ENCODE measurements around the gene CD8A.
A peak's percentile ranks its signal among the peaks of the same experiment; 100 is the strongest.
"Not testable (repeated sequence)": the region's sequence is repeated elsewhere in the genome, so short reads cannot be mapped to it uniquely, and the experiment has no call there.

Gene CD8A

DNA sequence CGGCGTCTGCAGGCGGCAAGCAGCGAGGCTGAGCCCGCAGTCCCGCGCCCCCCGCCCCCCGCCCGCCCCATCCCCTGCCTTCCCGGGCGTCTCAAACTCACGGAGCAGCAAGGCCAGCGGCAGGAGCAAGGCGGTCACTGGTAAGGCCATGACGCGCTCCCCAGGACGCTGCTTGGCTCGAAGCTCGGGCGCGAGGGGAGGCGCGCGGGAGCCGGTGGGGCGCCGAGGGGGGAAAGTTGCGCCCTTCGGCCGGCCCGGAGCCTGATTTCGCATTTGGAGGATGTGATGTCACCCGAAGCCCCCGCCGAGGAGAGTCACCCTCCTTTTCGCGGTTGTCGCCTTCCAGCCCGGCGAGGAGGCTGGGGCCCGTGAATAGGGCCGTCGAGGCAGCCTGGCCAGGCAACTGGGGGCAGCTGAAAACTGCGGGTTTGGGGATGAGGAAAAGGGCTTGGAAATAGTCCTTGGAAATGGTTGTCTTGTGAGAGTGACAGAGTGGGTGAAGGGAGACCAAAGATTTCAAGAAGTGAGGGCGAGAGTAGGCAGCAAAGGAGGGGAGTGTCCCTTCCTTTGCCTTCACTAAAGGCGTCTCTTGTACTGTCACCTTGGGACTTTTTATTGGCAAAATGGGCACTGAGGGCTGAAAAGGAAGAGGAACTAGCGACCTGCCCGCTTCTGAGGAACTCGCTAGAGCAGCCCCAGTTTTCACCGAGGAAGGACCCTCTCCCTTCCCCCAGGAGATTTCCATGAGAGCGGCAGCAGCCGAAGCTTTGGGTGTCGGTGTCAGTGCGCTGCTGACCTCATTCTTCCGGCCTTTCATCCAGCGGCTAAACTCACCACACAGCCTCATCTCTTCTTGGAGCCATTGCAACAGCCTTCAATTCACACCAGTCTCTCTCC lies at the start of gene CD8A:
CD8A (minus strand) TSS at position 238 of the 897 bp plus-strand sequence; CDS start at position 150, 88 bp downstream.
- DNase-seq = peak in 1 of 2 donors; percentile 25

DNA sequence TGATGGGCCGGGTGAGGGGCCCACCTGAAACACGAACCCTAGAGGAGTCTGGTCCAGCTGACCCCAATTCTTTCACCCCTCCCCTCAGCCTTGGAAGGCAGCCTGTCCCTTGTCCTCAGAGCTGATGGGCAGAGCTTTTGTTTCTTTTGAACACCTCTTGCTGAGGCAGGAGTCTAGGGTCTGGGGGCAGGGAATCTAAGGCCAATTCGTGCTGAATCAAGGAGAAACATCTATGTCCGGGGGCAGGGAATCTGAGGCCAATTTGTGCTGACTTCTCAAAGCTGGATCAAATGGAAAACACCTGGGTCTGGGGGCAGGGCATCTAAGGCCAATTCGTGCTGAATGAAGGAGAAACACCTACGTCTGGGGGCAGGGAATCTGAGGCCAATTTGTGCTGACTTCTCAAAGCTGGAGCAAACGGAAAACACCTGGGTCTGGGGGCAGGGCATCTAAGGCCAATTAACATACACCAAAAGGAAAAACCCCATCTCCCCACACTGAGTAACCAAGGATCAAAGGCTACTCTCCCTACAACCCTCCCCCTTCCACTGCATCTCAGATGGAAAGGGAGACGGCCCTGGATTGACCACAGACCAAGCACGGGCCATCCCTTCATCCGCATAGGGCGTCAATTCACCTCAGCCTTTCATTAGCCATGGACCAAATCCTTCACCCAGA lies 49.3 kb upstream of the CD8A start:
- not testable (repeated sequence) for DNase-seq

DNA sequence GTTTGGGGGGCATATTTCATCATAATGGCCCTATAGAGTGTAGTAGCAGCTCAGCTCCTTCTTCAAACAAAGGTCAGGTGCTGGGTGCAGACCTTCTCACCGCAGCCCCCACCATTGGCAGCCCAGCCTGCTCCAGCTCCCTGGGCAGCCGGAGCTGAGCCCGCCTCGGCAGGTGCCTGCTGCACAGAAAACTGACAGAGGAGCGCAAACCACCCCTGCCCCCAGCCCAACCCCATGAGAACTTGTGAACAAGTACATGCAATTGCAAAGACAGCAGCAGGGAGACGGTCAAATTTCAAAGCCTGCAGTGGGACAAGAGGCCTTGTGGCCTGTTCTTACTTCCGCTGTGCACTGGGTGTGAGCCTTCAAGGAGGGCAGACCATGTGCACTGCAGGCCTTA lies 48.7 kb upstream of the CD8A start:
- DNase-seq = not testable (repeated sequence)

DNA sequence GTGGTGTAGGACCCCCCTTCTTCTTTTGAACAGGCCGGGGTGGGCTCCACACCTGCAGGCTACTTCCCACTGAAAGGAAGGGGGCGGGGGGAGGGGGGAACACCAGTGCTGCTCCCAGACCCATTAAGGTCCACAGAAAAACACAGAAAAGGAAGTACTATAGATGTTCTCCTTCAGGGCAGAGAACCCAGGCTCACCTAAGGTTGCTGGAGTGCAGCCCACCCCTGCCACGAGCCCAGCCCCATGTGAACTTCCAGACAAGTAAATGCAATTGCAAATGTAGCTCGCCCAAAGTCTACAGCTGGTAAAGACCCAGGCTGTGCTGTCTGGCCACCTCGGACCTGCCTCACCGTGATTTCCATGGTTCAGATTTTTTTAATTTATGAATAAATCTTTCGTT lies 47.0 kb upstream of the CD8A start:
- not testable (repeated sequence) for DNase-seq

DNA sequence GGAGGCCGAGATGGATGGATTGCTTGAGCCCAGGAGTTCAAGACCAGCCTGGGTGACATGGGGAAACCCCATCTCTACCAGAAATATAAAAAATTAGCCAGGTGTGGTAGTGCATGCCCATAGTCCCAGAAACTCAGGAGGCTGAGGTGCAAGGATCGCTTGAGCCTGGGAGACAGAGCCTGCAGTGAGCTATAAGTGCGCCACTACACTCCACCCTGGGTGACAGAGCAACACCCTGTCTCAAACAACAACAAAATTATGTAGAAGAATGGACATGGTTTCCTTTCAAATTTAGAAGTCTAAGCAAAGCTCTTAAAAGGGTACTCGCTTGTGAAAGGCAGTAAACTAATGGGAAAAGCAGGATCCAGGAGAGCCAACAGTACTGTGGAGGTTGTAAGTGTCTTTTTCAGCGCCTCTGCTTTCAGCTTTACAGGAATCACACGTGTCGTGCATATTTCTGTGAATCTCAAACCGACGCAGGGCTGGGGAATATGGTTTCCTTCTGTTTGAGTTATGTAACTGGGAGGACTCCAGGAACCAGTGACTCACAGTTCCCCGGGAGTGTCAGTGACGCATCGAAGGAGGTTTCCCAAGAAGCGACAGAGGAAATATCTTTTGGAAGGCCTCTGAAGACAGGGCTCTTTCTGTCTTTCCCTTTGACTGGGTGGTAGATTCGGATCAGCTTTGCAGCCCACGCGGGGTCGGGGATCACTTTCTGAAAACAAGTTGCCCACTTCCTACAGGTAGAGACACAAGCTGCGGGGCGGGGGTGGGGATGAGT lies 46.4 kb upstream of the CD8A start:
- DNase-seq = peak; percentile 86 to 88

DNA sequence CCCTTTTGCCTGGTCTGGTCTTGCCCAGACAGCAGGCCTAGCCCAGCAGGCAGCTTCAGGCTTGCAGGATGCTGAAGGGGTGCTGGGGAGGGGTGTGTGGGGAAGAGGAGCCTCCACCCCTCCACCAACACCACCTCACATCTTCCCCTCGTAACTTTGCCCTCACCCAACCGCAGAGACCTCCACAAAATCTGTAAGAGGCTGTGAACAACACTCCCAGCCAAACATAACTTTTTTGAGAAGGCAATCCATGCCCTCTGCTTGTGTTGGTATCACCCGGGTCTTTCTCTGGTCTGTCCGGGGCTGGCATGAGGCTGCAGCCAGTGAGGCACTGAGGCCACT lies 44.8 kb upstream of the CD8A start:
- not testable (repeated sequence) for DNase-seq

DNA sequence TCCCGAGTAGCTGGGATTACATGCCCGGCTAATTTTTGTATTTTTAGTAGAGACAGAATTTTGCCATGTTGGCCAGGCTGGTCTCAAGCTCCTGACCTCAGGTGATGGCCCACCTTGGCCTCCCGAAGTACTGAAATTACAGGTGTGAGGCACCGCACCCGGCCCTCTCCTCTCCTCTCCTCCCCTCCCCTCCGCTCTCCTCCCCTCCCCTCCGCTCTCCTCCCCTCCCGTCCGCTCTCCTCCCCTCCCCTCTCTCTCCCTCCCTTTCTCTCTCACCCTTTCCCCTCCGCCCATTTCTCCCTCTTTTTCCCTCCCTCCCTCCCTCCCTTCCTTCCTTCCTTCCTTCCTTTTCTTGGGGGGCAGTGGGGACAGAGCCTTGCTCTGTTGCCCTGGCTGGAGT lies 42.6 kb upstream of the CD8A start:
- no peak for DNase-seq

DNA sequence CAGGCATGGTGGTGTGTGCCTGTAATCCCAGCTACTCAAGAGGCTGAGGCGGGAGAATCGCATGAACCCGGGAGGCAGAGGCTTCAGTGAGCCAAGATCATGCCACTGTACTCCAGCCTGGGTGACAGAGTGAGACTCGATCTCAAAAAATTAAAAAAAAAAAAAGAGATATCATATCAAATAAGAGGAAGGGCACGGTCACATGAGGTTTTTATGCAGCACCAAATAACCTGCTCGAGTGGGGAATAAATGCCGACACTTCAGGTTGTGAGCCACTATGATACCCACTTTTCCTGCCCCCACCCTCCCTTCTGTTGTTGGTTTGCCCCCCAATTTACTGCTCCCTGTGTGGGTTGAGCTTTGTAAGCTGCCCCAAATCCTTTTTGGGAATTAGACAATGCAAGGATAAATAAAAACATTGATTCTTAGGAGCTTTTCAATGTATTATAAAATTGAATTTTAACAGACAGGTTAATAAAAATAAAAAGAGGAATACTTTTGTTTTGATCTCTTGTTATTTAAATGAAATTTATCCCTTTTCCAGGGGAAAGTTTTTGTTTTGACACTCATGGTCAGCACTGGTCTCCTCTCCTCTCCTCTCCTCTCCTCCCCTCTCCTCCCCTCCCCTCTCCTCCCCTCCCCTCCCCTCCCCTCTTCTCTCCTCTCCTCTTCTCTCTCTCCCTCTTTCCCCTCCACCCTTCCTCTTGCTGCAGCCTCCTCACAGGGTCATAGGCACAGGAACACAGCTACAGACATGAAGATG lies 41.8 kb upstream of the CD8A start:
- no peak for DNase-seq

DNA sequence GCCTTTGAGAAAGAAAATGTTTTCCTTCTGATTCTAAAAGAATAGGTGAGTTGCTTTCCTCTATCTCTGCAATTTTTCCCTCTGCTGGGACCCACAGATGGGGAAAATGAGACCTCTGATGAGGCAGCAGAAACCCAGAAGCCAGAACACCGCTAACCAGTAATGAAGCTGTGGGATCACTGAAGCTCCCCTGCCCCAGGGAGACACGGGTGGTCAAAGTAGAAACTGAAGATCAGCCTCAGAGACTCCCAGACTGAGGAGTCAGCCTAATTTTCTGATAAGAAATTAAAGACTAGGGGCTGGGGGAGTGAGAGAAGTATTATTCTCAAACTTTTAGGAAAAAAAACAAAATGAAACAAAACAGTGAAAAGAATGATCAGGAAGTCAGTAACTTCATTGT lies 40.8 kb upstream of the CD8A start:
- DNase-seq = no peak

DNA sequence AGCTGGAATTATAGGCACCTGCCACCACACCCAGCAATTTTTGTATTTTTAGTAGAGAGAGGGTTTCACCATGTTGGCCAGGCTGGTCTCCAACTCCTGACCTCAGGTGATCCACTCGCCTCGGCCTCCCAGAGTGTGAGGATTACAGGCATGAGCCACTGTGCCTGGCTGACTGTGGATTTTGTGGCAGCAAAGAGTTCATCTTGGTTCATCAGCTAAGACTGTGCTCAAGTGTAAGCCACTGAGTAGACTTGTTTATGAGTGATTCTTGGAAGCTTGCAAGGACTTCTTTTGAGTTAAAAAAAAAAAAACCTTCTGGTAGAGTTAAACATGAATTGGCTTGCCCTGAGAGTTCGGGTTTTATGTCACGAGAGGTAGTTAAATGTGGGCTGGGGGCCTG lies 36.2 kb upstream of the CD8A start:
- DNase-seq = no peak

DNA sequence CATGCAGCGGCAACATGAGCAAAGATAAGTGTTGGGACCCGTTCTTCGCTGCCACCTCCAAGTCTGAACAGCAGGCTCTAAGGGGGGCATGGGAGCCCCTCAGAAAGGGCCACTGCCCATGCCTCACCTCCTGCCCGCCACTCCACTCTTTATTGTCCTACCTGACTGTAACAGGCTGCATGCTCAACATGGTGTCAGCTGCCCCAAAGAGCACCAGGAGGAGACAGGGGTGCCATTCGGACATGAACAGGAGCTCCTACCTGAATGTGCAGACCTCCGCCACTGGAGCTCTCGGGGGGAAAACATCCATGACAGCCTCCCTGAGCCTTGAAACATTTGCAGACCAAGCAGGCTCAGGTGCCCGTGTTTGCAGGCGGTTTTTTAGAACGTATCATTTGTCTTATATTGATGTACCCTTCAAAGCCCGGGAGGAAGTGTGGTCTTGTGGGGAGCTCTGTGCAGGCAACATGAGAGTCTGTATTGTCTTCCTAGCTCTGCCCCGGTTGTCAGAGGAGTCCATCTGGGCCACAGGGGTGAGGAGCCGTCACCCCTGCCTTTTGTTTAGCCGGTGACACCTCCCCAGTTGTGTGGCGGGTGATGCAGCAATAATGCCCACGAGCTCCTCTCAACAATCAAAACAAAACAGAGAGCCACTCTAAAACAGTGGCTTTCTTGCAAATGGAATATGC lies 35.1 kb upstream of the CD8A start:
- DNase-seq = no peak

DNA sequence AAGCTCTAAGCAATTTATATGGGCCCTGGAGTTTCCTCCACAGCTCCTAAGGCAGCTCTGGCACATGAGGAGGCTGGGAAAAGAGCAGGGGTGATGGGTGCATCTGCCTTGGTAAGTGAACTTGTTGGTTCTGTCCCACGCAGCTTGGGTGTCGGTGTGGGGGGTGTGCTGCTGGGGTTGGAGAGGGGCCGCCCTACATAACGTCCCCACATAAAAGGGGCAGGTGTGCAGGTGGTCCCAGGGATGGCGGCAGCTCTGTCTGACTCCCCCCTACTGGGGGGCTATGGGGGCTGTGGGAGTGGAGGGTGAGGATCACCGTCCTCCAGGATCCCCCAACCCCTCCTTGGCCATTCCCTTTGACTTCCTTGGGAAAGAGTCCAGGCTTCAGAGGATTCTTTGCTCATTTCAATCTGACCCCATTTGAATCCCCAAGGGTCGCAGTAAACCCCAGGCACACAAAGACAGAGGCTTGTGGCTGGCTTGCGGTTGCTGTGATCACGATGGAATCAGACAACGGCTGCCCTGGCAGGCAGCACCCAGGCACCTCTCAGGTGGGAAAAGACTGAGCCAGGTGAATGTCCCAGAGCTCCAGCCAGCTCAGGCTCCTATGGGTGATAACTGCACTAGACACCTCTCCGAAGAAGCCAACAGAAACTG lies 34.5 kb upstream of the CD8A start:
- no peak for DNase-seq

DNA sequence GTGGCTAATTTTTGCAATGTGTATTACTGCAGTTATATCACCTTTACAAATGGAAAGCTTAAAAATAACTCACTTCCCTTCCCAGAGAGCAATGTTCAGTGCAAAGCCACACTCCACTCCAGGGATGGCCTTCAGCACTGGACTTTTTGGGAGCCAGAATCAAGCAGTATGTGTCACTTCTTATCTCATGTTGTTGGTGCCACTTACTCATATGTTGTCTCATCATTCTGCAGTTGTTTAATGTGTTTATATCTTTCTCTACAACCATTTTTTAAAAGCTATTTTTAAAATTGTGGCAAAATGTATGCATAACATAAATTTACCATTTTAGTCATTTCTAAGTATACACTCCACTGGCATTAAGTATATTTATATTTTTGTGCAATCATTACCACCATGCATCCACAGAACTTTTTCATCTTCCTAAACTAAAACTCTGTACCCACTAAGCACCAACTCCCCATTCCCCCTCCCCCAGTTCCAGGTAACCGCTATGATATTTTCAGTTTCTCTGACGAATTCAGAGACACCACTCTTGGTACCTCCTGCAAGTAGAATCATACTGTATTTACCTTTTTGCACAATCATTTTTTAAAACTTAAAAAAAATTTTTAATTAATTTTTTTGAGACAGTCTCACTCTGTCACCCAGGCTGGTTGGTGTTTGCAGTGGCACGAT lies 32.1 kb upstream of the CD8A start:
- no peak for DNase-seq

DNA sequence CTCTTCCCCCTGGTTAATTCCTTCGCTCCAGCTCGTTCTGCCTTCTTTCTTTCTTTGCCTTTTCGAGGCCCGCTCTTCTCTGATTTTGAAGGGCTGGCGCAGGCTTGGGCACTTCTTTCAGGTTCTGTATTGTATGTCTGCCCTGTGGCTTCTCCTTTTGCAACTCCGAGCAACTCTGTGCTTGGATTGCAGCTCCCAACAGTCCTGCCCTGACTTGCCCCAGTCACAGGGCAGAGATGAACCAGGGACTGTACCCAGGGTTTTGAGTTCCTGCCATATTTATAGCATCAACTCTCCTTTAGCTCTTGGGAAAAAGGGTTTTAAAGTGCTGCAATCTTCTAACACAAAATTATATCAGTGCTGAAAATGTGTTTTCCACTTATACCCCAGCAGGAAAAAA lies 31.1 kb upstream of the CD8A start:
- no peak for DNase-seq

DNA sequence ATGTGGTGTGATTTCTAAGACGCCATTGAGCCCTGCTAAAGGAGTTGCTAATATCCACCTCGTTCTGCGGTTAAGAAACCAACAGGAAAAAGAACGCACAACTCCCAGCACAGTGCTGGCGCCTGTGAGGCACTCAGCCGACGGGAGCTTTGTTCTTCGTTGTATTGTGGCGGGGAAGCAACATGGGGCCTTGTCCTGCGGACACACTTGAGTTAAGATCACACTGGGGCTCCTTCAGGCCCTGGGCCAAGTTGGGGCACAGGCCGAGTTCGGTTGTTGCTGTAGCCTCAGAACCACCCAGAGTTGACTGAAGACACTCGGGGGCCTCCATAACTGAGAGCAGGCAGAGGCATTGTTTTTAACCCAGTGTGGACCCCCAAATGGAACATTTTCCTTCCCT lies 30.6 kb upstream of the CD8A start:
- DNase-seq = no peak

DNA sequence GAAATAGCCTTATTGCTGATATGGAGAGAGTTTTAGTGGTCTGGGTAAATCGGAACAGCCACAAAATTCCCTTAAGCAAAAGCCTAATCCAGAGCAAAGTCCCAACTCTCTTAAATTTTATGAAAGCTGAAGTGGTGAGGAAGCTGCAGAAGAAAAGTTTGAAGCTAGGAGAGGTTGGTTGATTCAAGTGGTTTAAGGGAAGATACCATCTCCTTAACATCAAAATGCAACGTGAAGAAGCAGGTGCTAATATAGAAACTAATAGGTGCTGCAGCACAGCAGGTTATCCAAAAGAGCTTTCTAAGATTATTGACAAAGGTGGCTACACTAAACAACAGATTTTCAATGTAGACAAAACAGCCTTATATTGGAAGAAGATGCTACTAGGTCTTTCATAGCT lies 28.2 kb upstream of the CD8A start:
- no peak for DNase-seq

DNA sequence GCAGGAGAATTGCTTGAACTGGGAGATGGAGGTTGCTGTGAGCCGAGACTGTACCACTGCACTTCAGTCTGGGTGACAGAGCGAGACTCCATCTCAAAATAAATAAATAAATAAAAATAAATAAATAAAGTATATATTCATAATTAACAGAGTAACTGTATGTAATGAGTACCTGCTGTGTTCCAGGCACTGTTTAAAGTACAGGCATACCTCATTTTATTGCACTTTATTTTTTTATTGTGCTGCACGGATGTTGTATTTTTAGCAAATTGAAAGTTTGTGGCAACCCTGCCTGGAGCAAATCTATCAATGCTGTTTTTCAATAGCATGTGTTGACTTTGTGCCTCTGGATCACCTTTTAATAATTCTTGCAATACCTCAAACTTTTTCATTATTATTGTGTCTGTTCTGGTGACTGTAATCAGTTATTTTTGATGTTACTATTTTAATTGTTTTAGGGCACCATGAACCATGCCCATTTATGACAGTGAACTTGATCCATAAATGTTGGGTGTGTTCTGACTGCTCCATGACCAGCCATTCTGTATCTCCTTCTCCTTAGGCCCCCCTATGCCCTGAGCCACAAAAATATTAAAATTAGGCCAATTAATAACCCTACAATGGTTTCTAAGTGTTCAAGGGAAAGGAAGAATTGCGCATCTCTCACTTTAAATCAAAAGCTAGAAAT lies 27.5 kb upstream of the CD8A start:
- DNase-seq = no peak

DNA sequence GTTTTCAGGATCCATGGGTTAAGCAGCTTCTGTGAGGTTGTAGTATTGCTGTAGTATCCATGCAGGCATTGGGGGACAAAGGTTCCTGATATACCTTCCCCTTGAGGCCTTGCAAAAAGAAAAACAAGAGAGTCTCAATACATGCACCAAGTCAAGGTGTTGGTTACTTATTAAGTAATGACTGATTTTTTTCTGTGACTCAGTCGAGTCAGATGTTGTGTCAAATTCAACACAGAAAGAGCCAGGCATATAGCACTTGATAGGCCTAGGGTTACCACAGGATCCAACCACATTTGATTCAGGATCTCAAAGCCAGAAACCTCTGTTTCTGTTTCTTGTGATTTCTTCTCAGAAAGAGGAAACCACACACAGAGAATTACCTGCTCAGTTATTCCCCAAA lies 24.9 kb upstream of the CD8A start:
- no peak for DNase-seq

DNA sequence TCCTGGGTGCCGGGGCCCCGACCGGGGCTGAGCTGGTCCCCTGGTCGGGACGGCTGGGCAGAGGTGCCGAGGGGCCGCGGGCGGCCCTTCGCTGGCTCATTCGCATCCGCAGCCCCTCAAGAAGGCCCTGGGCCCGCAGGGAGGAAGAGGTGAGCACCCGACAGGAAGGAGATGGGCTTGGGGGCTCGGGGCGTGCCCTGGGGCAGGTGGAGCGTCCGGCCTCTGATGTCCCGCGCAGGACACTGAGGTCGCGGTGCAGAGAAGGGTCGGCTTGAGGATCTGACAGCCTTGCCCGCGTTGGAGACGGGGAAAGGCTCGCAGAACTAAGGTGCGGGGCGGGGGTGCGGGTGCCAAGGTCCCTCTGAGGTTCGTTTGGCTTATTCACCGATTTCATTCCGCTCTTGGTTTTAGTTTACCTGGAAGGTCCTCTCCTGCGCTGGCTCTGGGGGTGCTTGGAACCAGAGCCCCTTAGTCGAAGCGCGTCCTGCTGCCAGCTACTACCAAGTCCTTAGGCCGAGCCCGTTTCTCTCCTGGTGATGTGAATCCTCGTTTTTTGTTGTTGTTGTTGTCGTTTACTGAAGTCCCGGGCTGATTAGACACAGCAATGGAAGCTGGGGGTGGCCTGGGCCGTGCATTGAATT lies 18.9 kb upstream of the CD8A start:
- DNase-seq = no peak

Data from inflammatory macrophage treated with lipopolysaccharide for 1 hour (primary cell).